GM12891 (cell line): ENCODE results near the gene DMD.

ENCODE experiments used
- POLR2A ChIP-seq: IDR thresholded peaks from 2 replicates; pipeline ENCODE4 v1.6.1; 2011; ENCODE audit warnings: low read depth, low read length, control low read depth
- POLR2AphosphoS5 ChIP-seq: IDR thresholded peaks from 2 replicates; pipeline ENCODE4 v1.6.1; 2011; ENCODE audit warnings: low read depth, low read length, control low read depth

DNA sequence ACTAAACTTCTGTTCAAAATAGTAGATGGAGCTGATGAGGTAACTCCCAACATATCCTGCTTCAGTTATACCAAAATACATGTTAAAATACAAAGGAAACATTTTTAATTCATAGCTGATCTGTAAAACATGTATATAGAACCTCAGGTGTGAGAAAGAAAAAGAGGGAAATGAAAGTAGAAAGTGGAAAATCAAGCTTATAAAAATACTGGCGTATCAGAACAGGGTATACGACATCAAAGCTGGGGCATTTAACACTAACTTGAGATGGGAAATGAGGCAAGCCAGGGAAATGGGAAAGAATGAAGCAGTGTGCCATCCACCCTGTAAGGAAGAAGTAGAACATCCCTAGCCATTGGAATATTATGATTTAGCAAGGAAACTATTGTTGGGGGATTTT, 767.5 kb downstream of the DMD start:
- TF ChIP-seq POLR2AphosphoS5: no peak
- TF ChIP-seq POLR2A: no peak
